Spinal cord (tissue), 10 donors: ENCODE results near the gene SLC35D2. TPM values are rescaled to one million over a fixed set of nuclear protein-coding genes. Genes with fewer than 3 reads are reported as not detected.

Source experiments
- DNase-seq, 6 donors: peaks; one replicate each; pipeline versions ENCODE4 v3.0.0 to v3.0.0-alpha.2; 2013 to 2015; ENCODE audit warnings: low spot score in 6 of 6, low read depth in 4 of 6
- H3K27ac ChIP-seq: one replicate; pipeline ENCODE4 v1.5.1; 2013; ENCODE audit warnings: low read depth, low read length, control low read depth
- H3K27me3 ChIP-seq: one replicate; pipeline ENCODE4 v1.6.1; 2013; ENCODE audit warnings: low read length; ENCODE audit not compliant: control insufficient read depth, insufficient read depth
- H3K36me3 ChIP-seq: one replicate; pipeline ENCODE4 v1.6.1; 2013; ENCODE audit warnings: low read length; ENCODE audit not compliant: control insufficient read depth, insufficient read depth
- H3K4me1 ChIP-seq: one replicate; pipeline ENCODE4 v1.6.1; 2013; ENCODE audit warnings: low read length; ENCODE audit not compliant: control insufficient read depth, insufficient read depth
- H3K4me3 ChIP-seq: one replicate; pipeline ENCODE4 v1.5.1; 2013; ENCODE audit warnings: low read depth, low read length, control low read depth
- H3K9me3 ChIP-seq: one replicate; pipeline ENCODE4 v1.6.1; 2013; ENCODE audit warnings: low read length; ENCODE audit not compliant: control insufficient read depth, insufficient read depth
- WGBS: methylation state at CpG from one replicate; pipeline ENCODE4 v1.1.5; 2013; ENCODE audit warnings: missing lambda C conversion rate; ENCODE audit not compliant: insufficient coverage; 5-methylcytosine and 5-hydroxymethylcytosine counted together
- long read RNA-seq, 4 donors: transcript quantifications; one replicate each; lab custom pipeline, GENCODE V29; 2026
- polyA plus RNA-seq, 2 donors: library from polyadenylated mRNA; unstranded; fragments of 120-200 nt; gene quantifications; one replicate each; pipeline ENCODE4 v1.2.1, GENCODE V29; 2013; ENCODE audit not compliant: insufficient read length in 2 of 2
- total RNA-seq, 2 donors: library from RNA; depleted of rRNA in 1 of 2; stranded (reverse); fragments of 120-200 nt in 1 of 2; fragments of >200 nt in 1 of 2; gene quantifications; one replicate each; pipeline versions ENCODE4 v1.2.3 to v1.2.4, GENCODE V29; 2013 to 2014
- donor health status: healthy.

Gene SLC35D2
- total RNA-seq: 10 to 100 TPM; 10.7 to 17.8 TPM
- 10 to 100 TPM in 1 of 2 donors, 1 to 10 TPM in 1; 8.4 to 11.1 TPM for polyA plus RNA-seq
- long read RNA-seq, donor 1: 0 reads
- long read RNA-seq, donor 2: 0 reads
- long read RNA-seq, donor 3: 0 reads
- long read RNA-seq, donor 4, partial matches to known transcripts: 0 of 2 reads
- long read RNA-seq, donor 4, other reads (novel, unspliced or antisense): 0 of 2 reads

GRCh38 chr9:96383165-96383942 is at the start of gene SLC35D2:
Gene SLC35D2, minus strand, starts transcription at chr9:96383711. Its CDS starts 77 bp downstream, at chr9:96383634.
- Histone ChIP-seq H3K27me3 (no peaks in the 10 kb centered on the region), H3K4me3 (peak within 1 kb of the TSS; percentile 59), H3K36me3 (peaks cover 4% of the 10 kb centered on the region), H3K4me1 (peaks cover 3% of the 10 kb centered on the region), H3K27ac (peak within 1 kb of the TSS; percentile 58), H3K9me3 (no peaks in the 10 kb centered on the region)
- under 1% methylated on average over 71 of the region's 73 CpGs for whole genome bisulfite sequencing
- peak in 4 of 6 donors; percentile 4 to 62 (median 16) for DNase-seq

GRCh38 chr9:96430377-96430776 is 46.9 kb upstream of the SLC35D2 start:
- DNase-seq: peak in 1 of 6 donors; percentile 43
- no CpG with 5 or more reads among the region's 2 CpGs for WGBS
- Histone ChIP-seq H3K9me3 (no peaks in the 10 kb centered on the region), H3K4me1 (no peaks in the 10 kb centered on the region), H3K27me3 (no peaks in the 10 kb centered on the region), H3K36me3 (no peaks in the 10 kb centered on the region), H3K4me3 (no peak overlapping the region), H3K27ac (no peak overlapping the region)

GRCh38 chr9:96429732-96430131 is 46.2 kb upstream of the SLC35D2 start:
- no peaks in the 10 kb centered on the region for H3K9me3 ChIP-seq
- H3K4me3 ChIP-seq: no peak overlapping the region
- no peaks in the 10 kb centered on the region for H3K36me3 ChIP-seq
- peak in 1 of 6 donors; percentile 77 for DNase-seq
- no peak overlapping the region for H3K27ac ChIP-seq
- H3K27me3 ChIP-seq: no peaks in the 10 kb centered on the region
- H3K4me1 ChIP-seq: no peaks in the 10 kb centered on the region

GRCh38 chr9:96425500-96426169 is 42.1 kb upstream of the SLC35D2 start:
- no peaks in the 10 kb centered on the region for H3K36me3 ChIP-seq
- H3K4me3 ChIP-seq: no peak overlapping the region
- no peak overlapping the region for H3K27ac ChIP-seq
- H3K4me1 ChIP-seq: no peaks in the 10 kb centered on the region
- DNase-seq: peak in 1 of 6 donors; percentile 18
- H3K27me3 ChIP-seq: no peaks in the 10 kb centered on the region
- no CpG with 5 or more reads among the region's 4 CpGs for WGBS
- H3K9me3 ChIP-seq: no peaks in the 10 kb centered on the region

GRCh38 chr9:96423985-96424336 is 40.5 kb upstream of the SLC35D2 start:
- Histone ChIP-seq H3K4me3 (no peak overlapping the region), H3K36me3 (no peaks in the 10 kb centered on the region), H3K27ac (no peak overlapping the region), H3K27me3 (no peaks in the 10 kb centered on the region), H3K4me1 (no peaks in the 10 kb centered on the region), H3K9me3 (no peaks in the 10 kb centered on the region)
- no peak for DNase-seq
- WGBS: 71% methylated on average over 3 of the region's 6 CpGs

GRCh38 chr9:96423322-96423984 is 39.9 kb upstream of the SLC35D2 start:
- DNase-seq: no peak
- no peaks in the 10 kb centered on the region for H3K9me3 ChIP-seq
- no peaks in the 10 kb centered on the region for H3K4me1 ChIP-seq
- H3K27me3 ChIP-seq: no peaks in the 10 kb centered on the region
- WGBS: 59% methylated on average over 7 of the region's 8 CpGs
- no peaks in the 10 kb centered on the region for H3K36me3 ChIP-seq
- no peak overlapping the region for H3K4me3 ChIP-seq
- no peak overlapping the region for H3K27ac ChIP-seq

- no peaks in the 10 kb centered on the region for H3K36me3 ChIP-seq
- DNase-seq: peak in 2 of 6 donors; percentile 22 to 32
- no peaks in the 10 kb centered on the region for H3K9me3 ChIP-seq
- peak overlapping the region; percentile 3 for H3K27ac ChIP-seq
- H3K4me3 ChIP-seq: no peak overlapping the region
- no peaks in the 10 kb centered on the region for H3K27me3 ChIP-seq
- WGBS: 55% methylated on average over 4 of the region's 6 CpGs
- peaks cover 4% of the 10 kb centered on the region for H3K4me1 ChIP-seq
Measured at GRCh38 chr9:96420468-96421219, 37.1 kb upstream of the SLC35D2 start.

- Histone ChIP-seq H3K27ac (peak overlapping the region; percentile 98), H3K36me3 (no peaks in the 10 kb centered on the region), H3K9me3 (no peaks in the 10 kb centered on the region), H3K27me3 (no peaks in the 10 kb centered on the region), H3K4me3 (peak overlapping the region; percentile 90), H3K4me1 (peaks cover 4% of the 10 kb centered on the region)
- WGBS: 60% methylated on average over 1 of the region's 2 CpGs
- no peak for DNase-seq
Measured at GRCh38 chr9:96419691-96419969, 36.1 kb upstream of the SLC35D2 start.
